T follicular helper cell (primary cell): ENCODE data around the gene CYLD.

Source experiments
- DNase-seq: peaks from one replicate; pipeline ENCODE4 v3.0.0-alpha.2; 2020; ENCODE audit warnings: low read depth

CYLD gene

DNA sequence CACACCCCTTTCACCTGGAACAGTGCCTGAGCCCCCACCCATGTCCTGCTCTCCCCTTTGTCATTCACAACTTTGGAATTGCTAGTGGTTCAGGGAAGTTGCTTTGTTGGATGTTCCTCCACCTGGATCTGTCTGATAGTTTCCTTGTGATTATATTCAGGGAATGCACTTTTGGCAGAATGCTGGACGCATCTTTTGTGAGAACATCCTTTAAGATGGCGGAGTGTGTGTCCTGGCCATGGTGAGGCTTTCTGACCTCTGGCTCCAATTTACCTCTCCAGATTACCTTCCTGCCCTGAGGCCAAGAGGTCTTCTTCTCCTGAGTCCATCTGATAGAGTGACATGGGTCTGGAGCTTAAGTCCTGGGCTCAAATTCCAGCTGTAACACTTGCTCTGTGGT lies 104.6 kb downstream of the CYLD start:
- no peak for DNase-seq

DNA sequence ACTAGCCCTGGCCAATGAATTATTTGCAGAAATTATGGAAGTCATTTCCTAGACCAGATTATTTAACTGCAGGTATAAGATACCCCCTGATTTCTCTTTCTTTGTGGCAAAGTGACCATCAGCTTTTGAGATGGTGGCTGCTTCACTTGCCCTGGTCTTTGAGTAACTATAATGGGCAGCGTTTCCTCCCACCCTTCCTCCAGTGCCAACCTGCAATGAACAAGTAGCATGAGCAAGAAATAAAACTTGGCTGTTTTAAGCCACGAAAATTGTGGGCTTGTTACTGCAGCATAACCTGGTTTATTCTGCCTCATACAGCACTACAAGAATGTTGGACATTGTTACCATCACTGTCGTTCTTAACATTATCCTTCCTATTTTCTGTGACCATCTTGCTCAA lies 105.3 kb downstream of the CYLD start:
- DNase-seq = no peak

DNA sequence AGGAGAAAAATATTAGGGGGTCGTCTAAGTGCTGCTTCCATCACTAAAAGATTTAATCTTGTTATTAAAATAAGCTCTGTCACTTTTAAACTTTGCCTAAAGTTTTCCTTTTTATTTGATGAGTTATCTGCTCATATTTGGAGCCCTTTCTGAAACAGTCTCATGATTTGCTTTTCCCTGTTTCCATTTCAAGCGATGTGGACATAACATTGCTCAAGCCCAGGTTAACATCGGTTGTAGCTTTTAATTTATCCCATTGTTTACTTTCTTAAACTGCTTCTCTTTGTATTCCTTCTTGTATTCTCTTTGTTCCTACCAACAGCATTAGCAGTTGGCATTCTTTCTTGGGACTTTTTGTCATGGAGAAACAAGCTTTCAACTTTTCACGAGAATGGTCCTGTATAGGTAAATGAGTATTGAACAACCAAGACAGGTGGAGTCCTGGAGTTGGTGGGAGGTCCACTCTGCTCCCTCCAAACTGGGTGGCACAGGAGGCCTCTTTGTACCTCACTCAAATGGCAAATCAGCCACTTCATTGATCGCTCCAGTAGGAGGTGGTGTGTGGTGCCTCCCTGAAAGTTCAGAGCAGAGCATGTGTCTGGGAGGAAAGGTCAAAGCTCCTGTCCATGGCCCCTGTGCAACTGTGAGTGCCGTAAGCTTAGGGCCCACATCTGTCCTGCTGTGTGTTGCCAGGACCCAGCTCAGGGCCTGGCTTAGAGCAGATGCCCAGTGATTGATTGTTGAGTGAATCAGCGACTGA lies 107.0 kb downstream of the CYLD start:
- DNase-seq = no peak
